ENCODE results near the gene AGPAT4. TPM values are rescaled to one million over a fixed set of nuclear protein-coding genes. Genes with fewer than 3 reads are reported as not detected.

The AGPAT4 gene
- total RNA-seq, 3 donors from 2014 or later = 4.6 to 10.5 (median 6.2) TPM

- no peak for DNase-seq (ENCODE audit: low spot score in 2 of 2)
- H3K36me3 ChIP-seq = peaks cover 16% of the 10 kb centered on the region
- TF ChIP-seq CTCF (IDR thresholded peaks at IDR 0.05) (no peak), POLR2A (IDR thresholded peaks at IDR 0.05) (no peak), POLR2AphosphoS5 (IDR thresholded peaks at IDR 0.05) (no peak)
- H3K27ac ChIP-seq = no peak overlapping the region
- no peak overlapping the region for H3K4me3 ChIP-seq
- intact Hi-C loops (cut with DNase I; ENCODE audit: low total_unique reads) = loop anchor here (10.0 kb wide), 1 partner anchor 571 kb away; no protein-coding TSS in a partner anchor
- H3K9me3 ChIP-seq = no peaks in the 10 kb centered on the region
- H3K27me3 ChIP-seq = no peaks in the 10 kb centered on the region
- H3K4me1 ChIP-seq = no peaks in the 10 kb centered on the region
Measured at GRCh38 chr6:161105408-161105807, 168.5 kb downstream of the AGPAT4 start.

GRCh38 chr6:161104966-161105365, 168.9 kb downstream of the AGPAT4 start:
- H3K4me1 ChIP-seq = no peaks in the 10 kb centered on the region
- intact Hi-C loops (cut with DNase I; ENCODE audit: low total_unique reads) = loop anchor here (10.0 kb wide), 1 partner anchor 570 kb away; no protein-coding TSS in a partner anchor
- peaks cover 12% of the 10 kb centered on the region for H3K36me3 ChIP-seq
- TF ChIP-seq CTCF (IDR thresholded peaks at IDR 0.05) (no peak), POLR2AphosphoS5 (IDR thresholded peaks at IDR 0.05) (no peak), POLR2A (IDR thresholded peaks at IDR 0.05) (no peak)
- no peak overlapping the region for H3K4me3 ChIP-seq
- DNase-seq (ENCODE audit: low spot score in 2 of 2) = no peak
- no peaks in the 10 kb centered on the region for H3K27me3 ChIP-seq
- H3K27ac ChIP-seq = no peak overlapping the region
- no peaks in the 10 kb centered on the region for H3K9me3 ChIP-seq

GRCh38 chr6:161103475-161103874, 170.4 kb downstream of the AGPAT4 start:
- no peaks in the 10 kb centered on the region for H3K9me3 ChIP-seq
- no peak overlapping the region for H3K27ac ChIP-seq
- TF ChIP-seq CTCF (IDR thresholded peaks at IDR 0.05) (no peak), POLR2A (IDR thresholded peaks at IDR 0.05) (no peak), POLR2AphosphoS5 (IDR thresholded peaks at IDR 0.05) (no peak)
- no peaks in the 10 kb centered on the region for H3K4me1 ChIP-seq
- intact Hi-C loops (cut with DNase I; ENCODE audit: low total_unique reads) = loop anchor here (10.0 kb wide), 1 partner anchor 569 kb away; no protein-coding TSS in a partner anchor
- peaks cover 7% of the 10 kb centered on the region for H3K36me3 ChIP-seq
- no peak for DNase-seq (ENCODE audit: low spot score in 2 of 2)
- no peak overlapping the region for H3K4me3 ChIP-seq
- H3K27me3 ChIP-seq = no peaks in the 10 kb centered on the region

GRCh38 chr6:161101517-161101916, 172.3 kb downstream of the AGPAT4 start:
- H3K27ac ChIP-seq = no peak overlapping the region
- H3K27me3 ChIP-seq = no peaks in the 10 kb centered on the region
- no peaks in the 10 kb centered on the region for H3K9me3 ChIP-seq
- TF ChIP-seq CTCF (IDR thresholded peaks at IDR 0.05) = no peak
- no peak for TF ChIP-seq POLR2A (IDR thresholded peaks at IDR 0.05)
- no peak for TF ChIP-seq POLR2AphosphoS5 (IDR thresholded peaks at IDR 0.05)
- no peaks in the 10 kb centered on the region for H3K4me1 ChIP-seq
- intact Hi-C loops (cut with DNase I; ENCODE audit: low total_unique reads) = loop anchor here (10.0 kb wide), 1 partner anchor 567 kb away; no protein-coding TSS in a partner anchor
- H3K36me3 ChIP-seq = peaks cover 7% of the 10 kb centered on the region
- H3K4me3 ChIP-seq = no peak overlapping the region
- no peak for DNase-seq (ENCODE audit: low spot score in 2 of 2)

- Histone ChIP-seq H3K4me1 (no peaks in the 10 kb centered on the region), H3K9me3 (no peaks in the 10 kb centered on the region), H3K36me3 (peaks cover 7% of the 10 kb centered on the region), H3K27ac (no peak overlapping the region), H3K4me3 (no peak overlapping the region), H3K27me3 (no peaks in the 10 kb centered on the region)
- TF ChIP-seq POLR2AphosphoS5 (IDR thresholded peaks at IDR 0.05) (no peak), POLR2A (IDR thresholded peaks at IDR 0.05) (no peak), CTCF (IDR thresholded peaks at IDR 0.05) (no peak)
- intact Hi-C loops (cut with DNase I; ENCODE audit: low total_unique reads) = loop anchor here (10.0 kb wide), 1 partner anchor 565 kb away; no protein-coding TSS in a partner anchor
- DNase-seq (ENCODE audit: low spot score in 2 of 2) = no peak
Measured at GRCh38 chr6:161100072-161100471, 173.8 kb downstream of the AGPAT4 start.

All from breast epithelium (tissue), 4 donors.